HG03103 (cell line): Measurements from ENCODE around the gene LMX1B.
"Not testable (repeated sequence)": the region's sequence is repeated elsewhere in the genome, so short reads cannot be mapped to it uniquely, and the experiment has no call there.

Experiments used
- ATAC-seq: cut with Tn5 transposase; IDR thresholded peaks from one replicate; pipeline ENCODE4 v1.9.1; 2021; ENCODE audit warnings: low read depth; ENCODE audit not compliant: unreplicated experiment

LMX1B gene

DNA sequence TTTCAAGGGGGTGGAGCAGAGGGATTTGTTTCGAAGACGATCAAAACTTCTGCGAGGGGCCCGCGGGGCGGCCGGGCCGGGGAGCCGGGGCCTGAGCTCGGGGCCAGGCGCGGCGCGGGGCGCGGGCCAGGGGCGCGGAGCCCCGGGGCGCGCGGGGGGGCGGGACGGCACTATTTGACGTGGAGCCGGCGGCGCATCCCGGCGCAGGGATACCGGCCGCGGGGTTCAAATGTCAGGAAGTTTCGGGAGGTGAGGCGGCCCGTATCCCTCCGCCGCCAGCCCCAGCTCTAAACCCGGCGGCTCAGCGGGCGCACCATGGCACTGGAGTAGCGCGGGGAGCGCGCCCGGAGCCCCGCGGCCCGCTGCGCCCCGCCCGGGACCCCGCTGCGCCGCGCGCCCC is at the start of gene LMX1B:
TSS of gene LMX1B (plus strand) at position 278 of the 400 bp plus-strand sequence. CDS start 522 bp downstream, outside the sequence.
- ATAC-seq = no peak

DNA sequence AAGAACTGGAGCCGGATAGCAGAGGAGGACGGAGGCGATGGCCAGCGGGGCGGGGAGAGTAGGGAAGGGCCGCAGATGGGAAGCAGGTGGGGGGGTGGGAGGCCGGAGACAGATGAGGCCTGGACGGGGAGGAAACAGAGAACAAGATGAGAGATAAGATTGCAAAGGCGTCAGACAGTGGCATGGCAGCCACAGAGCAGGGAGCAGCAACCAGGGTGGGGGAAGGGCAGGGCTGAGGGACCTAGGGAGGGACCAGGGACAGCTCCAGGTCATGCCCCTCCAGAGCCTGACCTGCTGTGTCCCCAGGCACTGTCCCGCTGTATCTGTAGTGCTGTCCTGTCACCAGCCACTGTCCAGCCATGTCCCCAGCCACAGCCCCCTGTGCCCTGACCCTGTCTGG is 49.6 kb upstream of the LMX1B start:
- ATAC-seq = no peak

DNA sequence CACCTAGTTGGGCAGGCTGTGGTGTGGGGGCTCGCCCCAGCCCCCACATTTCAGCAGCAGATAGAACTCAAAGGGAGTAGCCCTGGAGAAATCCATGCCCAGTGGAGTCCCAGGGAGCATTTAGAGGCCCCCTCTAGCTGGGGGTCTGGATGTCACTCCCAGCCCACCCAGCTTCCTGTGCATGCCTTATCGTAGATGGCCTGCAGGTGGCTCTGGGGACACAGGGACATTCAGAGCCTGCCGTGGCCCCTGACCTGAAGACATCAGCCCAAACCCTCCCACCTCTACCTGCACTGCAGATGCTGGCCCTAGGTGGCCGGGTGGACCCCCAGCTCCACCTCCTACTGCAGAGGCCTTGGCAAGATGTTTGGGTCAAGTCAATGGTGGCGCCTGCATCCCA is 49.0 kb upstream of the LMX1B start:
- no peak for ATAC-seq

DNA sequence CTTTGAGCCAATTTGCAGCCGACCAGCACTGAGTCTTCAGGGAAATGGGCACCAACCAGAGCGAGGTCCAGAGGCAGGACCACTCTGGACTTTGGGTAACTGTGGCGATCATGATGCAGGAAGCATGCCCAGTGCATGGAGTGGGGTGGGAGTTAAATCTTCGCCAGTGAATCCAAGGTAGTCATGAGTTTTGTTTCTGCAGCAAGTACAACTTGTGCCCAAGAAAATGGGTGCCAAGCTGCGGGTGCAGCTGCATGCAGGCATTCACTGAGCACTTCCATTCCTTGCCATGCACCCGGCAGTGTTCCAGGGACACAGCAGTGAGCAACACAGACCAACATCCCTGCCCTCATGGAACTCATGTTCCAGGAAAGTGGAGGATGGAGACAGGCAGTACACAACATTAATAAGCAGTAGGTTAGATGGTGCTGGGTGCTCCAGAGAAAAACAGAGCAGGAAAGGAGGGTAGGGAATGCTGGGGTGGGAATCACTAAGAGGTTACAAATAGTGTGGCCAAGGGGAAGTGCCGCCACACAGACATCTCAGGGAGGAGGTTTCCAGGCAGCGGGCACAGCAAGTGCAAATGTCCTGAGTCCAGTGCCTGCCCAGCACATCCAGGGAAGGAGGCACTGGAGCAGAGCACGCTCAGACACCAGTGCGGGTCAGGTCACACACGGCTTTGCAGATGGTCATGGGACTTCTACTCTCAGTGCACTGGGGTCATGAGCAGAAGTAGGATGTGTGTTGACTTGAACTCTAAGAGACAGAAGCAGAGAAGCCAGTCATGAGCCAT is 48.2 kb upstream of the LMX1B start:
- ATAC-seq = no peak

DNA sequence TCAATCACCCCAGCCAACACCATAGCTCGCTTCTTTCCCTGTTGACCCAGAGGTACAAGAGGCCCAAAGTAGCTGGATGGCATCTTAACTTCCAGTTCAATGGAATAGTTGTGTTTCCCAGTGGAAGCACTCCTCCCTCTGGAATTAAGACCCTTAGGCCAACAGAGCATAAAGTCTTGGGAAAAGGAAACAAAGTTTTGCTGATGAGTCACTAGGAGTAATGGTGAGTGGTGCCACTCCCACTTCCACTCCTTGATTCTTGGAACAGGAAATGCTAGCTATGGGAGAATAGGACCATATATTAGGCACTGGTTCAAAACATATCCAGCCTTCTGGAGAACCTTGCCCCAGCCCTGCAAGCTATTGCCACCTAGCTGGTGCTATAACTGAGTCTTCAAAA is 44.7 kb upstream of the LMX1B start:
- no peak for ATAC-seq

DNA sequence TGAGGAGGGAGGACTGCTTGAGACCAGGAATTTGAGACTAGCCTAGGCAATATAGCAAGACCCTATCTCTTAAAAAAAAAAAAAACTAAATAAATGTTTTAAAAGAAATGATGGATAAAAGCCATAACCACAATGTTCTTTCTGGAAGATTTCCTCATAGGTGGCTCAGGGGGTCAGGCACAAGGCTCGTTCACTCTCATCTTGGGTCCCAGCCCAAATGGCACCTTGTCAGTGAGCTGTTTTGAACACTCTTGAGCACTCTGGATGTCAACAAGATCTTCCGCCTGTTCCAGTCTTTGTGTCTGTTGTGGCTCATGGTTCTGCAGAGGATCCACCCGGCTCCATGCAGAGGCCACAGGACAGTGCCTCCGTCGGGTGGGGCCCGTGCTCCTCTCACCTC is 35.7 kb upstream of the LMX1B start:
- ATAC-seq = no peak

DNA sequence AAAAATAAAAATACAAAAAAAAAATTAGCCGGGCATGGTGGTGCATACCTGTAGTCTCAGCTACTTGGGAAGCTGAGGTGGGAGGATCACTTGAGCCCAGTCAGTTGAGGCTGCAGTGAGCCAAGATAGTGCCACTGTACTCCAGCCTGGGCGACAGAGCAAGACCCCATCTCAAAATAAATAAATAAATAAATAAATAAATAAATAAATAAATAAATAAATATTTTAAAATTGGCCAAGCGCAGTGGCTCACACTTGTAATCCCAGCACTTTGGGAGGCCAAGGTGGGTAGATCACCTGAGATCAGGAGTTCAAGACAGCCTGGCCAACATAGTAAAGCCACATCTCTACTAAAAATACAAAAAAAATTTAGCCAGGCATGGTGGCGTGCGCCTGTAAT is 33.4 kb upstream of the LMX1B start:
- ATAC-seq = not testable (repeated sequence)

- ATAC-seq = no peak
These were observed 31.8 kb upstream of the LMX1B start for GRCh38 chr9:126581893-126582292.

- ATAC-seq = no peak
These were observed 31.3 kb upstream of the LMX1B start for GRCh38 chr9:126582427-126582826.

DNA sequence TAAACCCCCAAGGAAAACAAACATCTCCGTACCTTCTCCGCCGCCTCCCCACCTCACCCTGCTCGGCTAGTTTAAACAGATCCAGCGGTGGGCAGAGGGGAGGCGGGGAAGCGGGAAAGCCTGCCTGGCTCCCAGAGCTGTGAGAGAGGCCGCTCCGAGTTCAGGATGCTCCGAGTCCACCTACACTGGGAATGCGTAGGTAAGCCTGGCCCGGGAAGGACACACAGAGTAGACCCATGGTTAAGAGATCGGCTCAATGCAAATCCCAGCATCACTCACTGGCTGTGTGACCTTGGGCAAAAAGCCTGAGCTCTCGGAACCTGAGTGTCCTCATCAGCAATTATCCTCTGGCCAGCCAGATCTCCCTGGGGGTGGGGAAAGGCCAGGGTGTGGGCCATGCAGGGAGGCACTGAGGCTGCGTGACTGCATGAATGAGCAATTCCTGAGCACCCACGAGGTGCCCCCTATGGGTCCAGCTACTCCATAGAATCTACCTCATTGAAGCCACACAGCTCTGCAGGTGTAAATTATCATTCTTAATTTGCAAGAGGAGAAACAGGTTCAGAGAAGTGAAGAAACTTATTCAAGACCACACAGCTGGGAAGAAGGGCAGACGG is 30.5 kb upstream of the LMX1B start:
- ATAC-seq = no peak

- no peak for ATAC-seq
These were observed 29.1 kb upstream of the LMX1B start for GRCh38 chr9:126584611-126585010.

GRCh38 chr9:126586236-126586635 is 27.5 kb upstream of the LMX1B start:
- ATAC-seq = no peak

- no peak for ATAC-seq
These were observed 26.2 kb upstream of the LMX1B start for GRCh38 chr9:126587187-126588185.

GRCh38 chr9:126588491-126589168 is 25.1 kb upstream of the LMX1B start:
- ATAC-seq = no peak

DNA sequence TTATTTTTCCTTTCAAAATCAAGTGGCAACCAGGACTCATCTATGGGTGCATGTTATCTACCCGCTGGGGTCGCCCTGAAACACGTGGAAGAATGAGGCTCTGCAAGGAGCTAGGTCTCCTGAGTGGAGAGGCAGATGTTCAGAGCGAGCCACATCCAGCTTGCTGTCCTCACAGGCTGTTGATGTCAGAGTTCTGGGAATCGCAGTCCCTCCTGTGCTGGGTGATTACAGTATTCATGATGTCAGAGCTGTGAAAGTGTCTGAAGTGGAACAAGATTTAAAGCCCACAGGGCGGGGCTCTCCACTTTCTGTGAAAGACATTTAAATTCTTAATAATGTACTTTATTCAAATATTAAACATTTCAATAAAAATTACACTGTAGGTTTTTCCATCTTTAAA is 24.4 kb upstream of the LMX1B start:
- no peak for ATAC-seq

DNA sequence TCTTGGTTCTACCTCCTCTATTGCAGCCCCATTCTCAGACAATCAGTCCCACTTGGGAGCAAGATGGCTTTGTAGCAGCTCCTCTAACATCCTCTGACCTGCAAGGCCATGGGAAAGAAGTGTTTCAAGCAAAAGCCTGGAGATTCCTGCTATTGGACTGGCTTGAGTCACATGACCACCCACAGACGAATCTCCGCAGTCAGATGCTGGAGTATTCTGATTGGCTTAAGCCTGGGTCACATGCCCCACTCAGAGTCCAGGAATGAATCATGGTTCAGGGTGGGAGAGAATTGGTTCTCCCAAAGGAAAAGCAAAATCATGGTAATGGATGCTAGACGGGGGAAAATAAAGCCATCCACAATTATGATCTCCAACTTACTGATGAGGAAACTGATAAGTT is 22.6 kb upstream of the LMX1B start:
- ATAC-seq = no peak

DNA sequence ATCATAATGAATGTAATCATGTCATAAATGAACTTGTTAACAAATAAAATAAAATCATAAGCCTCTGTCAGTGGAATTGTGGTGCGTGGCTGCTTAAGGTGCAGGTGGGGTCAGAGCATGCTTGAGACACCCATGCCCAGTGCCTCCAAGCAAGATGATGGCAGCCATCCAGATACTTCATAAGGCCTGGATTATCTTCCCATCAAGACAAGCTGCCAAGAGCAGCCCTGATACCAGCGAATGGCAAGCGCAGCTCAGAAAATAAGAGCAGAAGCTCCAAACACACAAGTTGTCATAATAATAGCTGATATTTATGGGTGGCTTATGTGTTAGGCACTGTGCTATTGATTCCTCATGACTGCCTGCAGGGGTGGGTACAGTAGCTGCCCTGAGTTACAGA is 21.8 kb upstream of the LMX1B start:
- no peak for ATAC-seq

GRCh38 chr9:126592461-126592860 is 21.3 kb upstream of the LMX1B start:
- no peak for ATAC-seq

- no peak for ATAC-seq
These were observed 17.7 kb upstream of the LMX1B start for GRCh38 chr9:126595982-126596381.

DNA sequence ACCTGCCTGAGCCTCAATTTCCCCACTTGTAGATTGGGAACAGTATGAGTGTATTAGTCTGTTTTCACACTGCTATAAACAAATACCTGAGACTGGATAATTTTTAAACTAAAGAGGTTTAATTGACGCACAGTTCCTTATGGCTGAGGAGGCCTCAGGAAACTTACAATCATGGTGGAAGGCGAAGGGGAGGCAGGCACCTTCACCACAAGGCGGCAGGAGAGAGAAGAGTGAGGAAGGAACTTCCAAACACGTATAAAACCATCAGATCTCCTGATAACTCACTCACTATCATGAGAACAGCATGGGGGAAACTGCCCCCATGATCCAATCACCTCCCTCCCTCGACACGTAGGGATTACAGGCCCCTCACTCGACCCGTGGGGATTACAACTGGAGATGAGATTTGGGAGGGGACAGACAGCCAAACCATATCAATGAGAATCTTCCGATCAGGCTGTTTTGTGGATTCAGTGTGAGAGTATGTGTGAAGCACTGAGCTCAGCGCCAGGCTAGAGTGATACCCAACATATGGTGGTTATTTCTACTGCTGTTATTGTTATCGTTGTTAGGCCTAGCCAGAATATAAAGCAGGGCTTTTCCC is 14.6 kb upstream of the LMX1B start:
- no peak for ATAC-seq
